Endothelial cell (in vitro differentiated cells): ENCODE measurements around the gene ZGRF1. TPM values are rescaled to one million over a fixed set of nuclear protein-coding genes. Genes with fewer than 3 reads are reported as not detected.

Experiments used
- DNase-seq: peaks from one replicate; pipeline ENCODE4 v3.0.0; 2021; ENCODE audit warnings: low spot score
- H3K27ac Mint-ChIP-seq: one replicate; pipeline ENCODE4 v1.8.0; 2021; ENCODE audit warnings: mixed read lengths, inconsistent platforms; ENCODE audit not compliant: unreplicated experiment
- H3K27me3 Mint-ChIP-seq: one replicate; pipeline ENCODE4 v1.8.0; 2021; ENCODE audit warnings: mild to moderate bottlenecking, moderate library complexity, mixed read lengths, inconsistent platforms; ENCODE audit not compliant: unreplicated experiment
- H3K36me3 Mint-ChIP-seq: one replicate; pipeline ENCODE4 v1.8.0; 2021; ENCODE audit warnings: mild to moderate bottlenecking, low read depth, mixed read lengths, inconsistent platforms; ENCODE audit not compliant: unreplicated experiment
- H3K4me1 Mint-ChIP-seq: one replicate; pipeline ENCODE4 v1.8.0; 2021; ENCODE audit warnings: mild to moderate bottlenecking, mixed read lengths, inconsistent platforms; ENCODE audit not compliant: unreplicated experiment
- H3K4me3 Mint-ChIP-seq: one replicate; pipeline ENCODE4 v1.8.0; 2021; ENCODE audit warnings: mild to moderate bottlenecking, mixed read lengths, inconsistent platforms; ENCODE audit not compliant: unreplicated experiment
- H3K9me3 Mint-ChIP-seq: one replicate; pipeline ENCODE4 v1.8.0; 2021; ENCODE audit warnings: mixed read lengths, inconsistent platforms; ENCODE audit not compliant: unreplicated experiment
- total RNA-seq: library from RNA; stranded (reverse); fragmentation: NEBNext Ultra II Directional; extraction: Animal tissue kit (Norgen Biotek cat#: 25700); gene quantifications from one replicate; pipeline ENCODE4 v1.2.1, GENCODE V29; 2021; ENCODE audit not compliant: unreplicated experiment
- TF ChIP-seq, protein P1 (sequence below): fragments of 200-600 bp; sonication (generic); IDR thresholded peaks from one replicate; pipeline ENCODE4 v1.5.0; 2021; ENCODE audit warnings: antibody characterized with exemption; ENCODE audit not compliant: unreplicated experiment

ZGRF1 gene
- total RNA-seq, 1 donor from 2014 or later = 15.6 TPM

- peaks cover 32% of the 10 kb centered on the region for H3K4me1 Mint-ChIP-seq
- peak; percentile 51 for DNase-seq
- TF ChIP-seq, protein P1, sequence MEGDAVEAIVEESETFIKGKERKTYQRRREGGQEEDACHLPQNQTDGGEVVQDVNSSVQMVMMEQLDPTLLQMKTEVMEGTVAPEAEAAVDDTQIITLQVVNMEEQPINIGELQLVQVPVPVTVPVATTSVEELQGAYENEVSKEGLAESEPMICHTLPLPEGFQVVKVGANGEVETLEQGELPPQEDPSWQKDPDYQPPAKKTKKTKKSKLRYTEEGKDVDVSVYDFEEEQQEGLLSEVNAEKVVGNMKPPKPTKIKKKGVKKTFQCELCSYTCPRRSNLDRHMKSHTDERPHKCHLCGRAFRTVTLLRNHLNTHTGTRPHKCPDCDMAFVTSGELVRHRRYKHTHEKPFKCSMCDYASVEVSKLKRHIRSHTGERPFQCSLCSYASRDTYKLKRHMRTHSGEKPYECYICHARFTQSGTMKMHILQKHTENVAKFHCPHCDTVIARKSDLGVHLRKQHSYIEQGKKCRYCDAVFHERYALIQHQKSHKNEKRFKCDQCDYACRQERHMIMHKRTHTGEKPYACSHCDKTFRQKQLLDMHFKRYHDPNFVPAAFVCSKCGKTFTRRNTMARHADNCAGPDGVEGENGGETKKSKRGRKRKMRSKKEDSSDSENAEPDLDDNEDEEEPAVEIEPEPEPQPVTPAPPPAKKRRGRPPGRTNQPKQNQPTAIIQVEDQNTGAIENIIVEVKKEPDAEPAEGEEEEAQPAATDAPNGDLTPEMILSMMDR = no peak
- no peak overlapping the region for H3K27ac Mint-ChIP-seq
- H3K9me3 Mint-ChIP-seq = no peaks in the 10 kb centered on the region
- peak overlapping the region; percentile 92 for H3K4me3 Mint-ChIP-seq
- peaks cover 42% of the 10 kb centered on the region for H3K27me3 Mint-ChIP-seq
- peaks cover 8% of the 10 kb centered on the region for H3K36me3 Mint-ChIP-seq
These were observed 121.3 kb downstream of the ZGRF1 start for GRCh38 chr4:112515198-112516065.

- peak; percentile 21 for DNase-seq
- Mint-ChIP-seq H3K4me1 (peaks cover 36% of the 10 kb centered on the region), H3K4me3 (peak overlapping the region; percentile 86), H3K27ac (peak overlapping the region; percentile 40), H3K36me3 (peaks cover 5% of the 10 kb centered on the region), H3K27me3 (peaks cover 40% of the 10 kb centered on the region), H3K9me3 (no peaks in the 10 kb centered on the region)
- TF ChIP-seq, protein P1 = no peak
These were observed 122.0 kb downstream of the ZGRF1 start for GRCh38 chr4:112514647-112515197.

- peaks cover 5% of the 10 kb centered on the region for H3K36me3 Mint-ChIP-seq
- no peaks in the 10 kb centered on the region for H3K9me3 Mint-ChIP-seq
- peaks cover 41% of the 10 kb centered on the region for H3K4me1 Mint-ChIP-seq
- H3K4me3 Mint-ChIP-seq = peak overlapping the region; percentile 86
- H3K27ac Mint-ChIP-seq = peak overlapping the region; percentile 40
- TF ChIP-seq, protein P1 = no peak
- no peak for DNase-seq
- H3K27me3 Mint-ChIP-seq = peaks cover 44% of the 10 kb centered on the region
These were observed 122.6 kb downstream of the ZGRF1 start for GRCh38 chr4:112513971-112514646.

DNA sequence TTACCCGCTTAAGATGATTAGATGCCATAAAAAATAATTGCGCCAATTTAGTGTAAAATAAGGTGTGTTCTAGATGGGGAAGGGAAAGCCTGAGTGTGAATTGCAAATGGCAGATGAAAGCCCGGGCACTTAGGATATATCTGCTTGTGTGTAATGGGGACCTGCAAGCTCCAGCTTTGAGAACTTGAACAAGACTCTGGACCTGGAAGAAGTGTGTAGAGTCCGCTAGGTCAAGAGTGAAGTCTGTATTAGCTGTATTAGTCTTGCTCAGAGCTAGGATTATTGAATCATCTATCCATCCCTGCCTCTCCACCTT is 124.9 kb downstream of the ZGRF1 start:
- Mint-ChIP-seq H3K4me1 (peaks cover 38% of the 10 kb centered on the region), H3K4me3 (no peak overlapping the region), H3K27ac (no peak overlapping the region), H3K27me3 (peaks cover 38% of the 10 kb centered on the region), H3K36me3 (peaks cover 5% of the 10 kb centered on the region), H3K9me3 (no peaks in the 10 kb centered on the region)
- TF ChIP-seq, protein P1 = no peak
- no peak for DNase-seq
